K562 (cell line): Measurements from ENCODE around the gene NR1D1. TPM values are rescaled to one million over a fixed set of nuclear protein-coding genes. Genes with fewer than 3 reads are reported as not detected.

Experiments
- ATF1 ChIP-seq, 2 experiments: fragments of 450-650 bp in 1 of 2; IDR thresholded peaks; 2 replicates each; pipeline ENCODE4 v1.6.1; 2016; ENCODE audit warnings: missing compliant biosample characterization in 1 of 2, missing genetic modification characterization in 1 of 2
- BCOR ChIP-seq: fragments of 450-650 bp; IDR thresholded peaks from 2 replicates; pipeline ENCODE4 v1.6.1; 2016
- CHD4 ChIP-seq: fragments of 200-600 bp; sonication (generic); IDR thresholded peaks from 3 replicates; pipeline ENCODE4 v1.6.1; 2012; ENCODE audit warnings: low read depth, mild to moderate bottlenecking, mixed read lengths, low read length, inconsistent platforms; ENCODE audit not compliant: insufficient read depth, insufficient replicate concordance, poor library complexity, severe bottlenecking
- DIDO1 ChIP-seq: fragments of 450-650 bp; IDR thresholded peaks from 2 replicates; pipeline ENCODE4 v1.6.1; 2016; ENCODE audit warnings: low read depth, missing biosample characterization, missing genetic modification characterization
- GATAD2A ChIP-seq: fragments of 450-650 bp; IDR thresholded peaks from 2 replicates; pipeline ENCODE4 v1.6.1; 2017
- HDAC1 ChIP-seq, 2 experiments: fragments of 450-650 bp; IDR thresholded peaks; 2 replicates each; pipeline ENCODE4 v1.6.1; 2016 to 2017; ENCODE audit warnings: inconsistent platforms in 1 of 2, mild to moderate bottlenecking in 1 of 2, moderate library complexity in 1 of 2
- LARP7 ChIP-seq: fragments of 450-650 bp; IDR thresholded peaks from 2 replicates; pipeline ENCODE4 v1.6.1; 2016
- MYNN ChIP-seq, 2 experiments: sonication (generic); formaldehyde crosslinking in 1 of 2; IDR thresholded peaks; 2 replicates each; pipeline versions ENCODE4 v1.5.0 to v1.6.1; 2016 to 2020; ENCODE audit warnings: antibody characterized with exemption in 1 of 2, missing genetic modification reagents in 1 of 2
- NBN ChIP-seq: fragments of 450-650 bp; IDR thresholded peaks from 2 replicates; pipeline ENCODE4 v1.6.1; 2016; ENCODE audit warnings: low read depth, mild to moderate bottlenecking
- NELFE ChIP-seq: IDR thresholded peaks from 2 replicates; pipeline ENCODE4 v1.6.1; 2011; ENCODE audit warnings: mild to moderate bottlenecking; ENCODE audit not compliant: insufficient read depth, insufficient read length
- NFXL1 ChIP-seq: fragments of 450-650 bp; formaldehyde crosslinking; IDR thresholded peaks from 2 replicates; pipeline ENCODE4 v1.4.0; 2021; ENCODE audit warnings: mild to moderate bottlenecking
- PHB2 ChIP-seq: fragments of 450-650 bp; IDR thresholded peaks from 2 replicates; pipeline ENCODE4 v1.6.1; 2017; ENCODE audit warnings: low read depth
- RBFOX2 ChIP-seq: fragments of 200-400 bp; formaldehyde crosslinking; IDR thresholded peaks from 2 replicates; pipeline ENCODE4 v1.6.1; 2017; ENCODE audit warnings: low read depth, mild to moderate bottlenecking, low read length, moderate library complexity
- SFPQ ChIP-seq: fragments of 200-400 bp; formaldehyde crosslinking; IDR thresholded peaks from 2 replicates; pipeline ENCODE4 v1.6.1; 2017; ENCODE audit warnings: mild to moderate bottlenecking, low read depth, low read length, moderate library complexity
- SOX6 ChIP-seq: fragments of 450-650 bp; IDR thresholded peaks from 2 replicates; pipeline ENCODE4 v1.6.1; 2014; ENCODE audit warnings: mild to moderate bottlenecking
- ZBTB1 ChIP-seq: sonication (generic); formaldehyde crosslinking; IDR thresholded peaks from 2 replicates; pipeline ENCODE4 v1.8.1; 2023; ENCODE audit warnings: missing genetic modification reagents, low read depth, mild to moderate bottlenecking, borderline replicate concordance
- ZC3H8 ChIP-seq: fragments of 450-650 bp; IDR thresholded peaks from 2 replicates; pipeline ENCODE4 v1.6.1; 2017
- polyA plus RNA-seq, 8 experiments: library from polyadenylated mRNA; depleted of rRNA in 4 of 8; stranded (reverse) in 5 of 8; unstranded in 3 of 8; fragments of >200 nt; fragmentation: Nextera tagmentation in 2 of 8; fragmentation: Illumina TruSeq in 1 of 8; extraction: Ambion mirVana in 2 of 8; extraction: Trizol in 1 of 8; gene quantifications; 2 replicates each; pipeline versions ENCODE4 v1.2.1 to v1.2.3, GENCODE V29; 2011 to 2014; ENCODE audit warnings: inconsistent platforms in 1 of 8, missing spikeins in 1 of 8
- total RNA-seq, 7 experiments: library from RNA; depleted of rRNA in 6 of 7; stranded (reverse); fragments of >200 nt in 6 of 7; fragmentation: Illumina TruSeq in 2 of 7; extraction: Trizol in 2 of 7; gene quantifications; 2 replicates each; pipeline versions ENCODE4 v1.2.1 to v1.2.3, GENCODE V29; 2011 to 2021; ENCODE audit warnings: low replicate concordance in 1 of 7
- TF ChIP-seq, protein P1 (sequence below), 2 experiments: fragments of 450-650 bp; IDR thresholded peaks; 2 replicates each; pipeline ENCODE4 v1.6.1; 2016; ENCODE audit warnings: mild to moderate bottlenecking in 2 of 2, borderline replicate concordance in 1 of 2, low read depth in 1 of 2, moderate library complexity in 1 of 2

NR1D1 gene
- total and polyA plus RNA-seq, 9 of the 15 experiments (the other 6 are each of a cell fraction or from before 2014, with no cell fraction given), result 0.25 to 7.7 (median 0.65) TPM

DNA sequence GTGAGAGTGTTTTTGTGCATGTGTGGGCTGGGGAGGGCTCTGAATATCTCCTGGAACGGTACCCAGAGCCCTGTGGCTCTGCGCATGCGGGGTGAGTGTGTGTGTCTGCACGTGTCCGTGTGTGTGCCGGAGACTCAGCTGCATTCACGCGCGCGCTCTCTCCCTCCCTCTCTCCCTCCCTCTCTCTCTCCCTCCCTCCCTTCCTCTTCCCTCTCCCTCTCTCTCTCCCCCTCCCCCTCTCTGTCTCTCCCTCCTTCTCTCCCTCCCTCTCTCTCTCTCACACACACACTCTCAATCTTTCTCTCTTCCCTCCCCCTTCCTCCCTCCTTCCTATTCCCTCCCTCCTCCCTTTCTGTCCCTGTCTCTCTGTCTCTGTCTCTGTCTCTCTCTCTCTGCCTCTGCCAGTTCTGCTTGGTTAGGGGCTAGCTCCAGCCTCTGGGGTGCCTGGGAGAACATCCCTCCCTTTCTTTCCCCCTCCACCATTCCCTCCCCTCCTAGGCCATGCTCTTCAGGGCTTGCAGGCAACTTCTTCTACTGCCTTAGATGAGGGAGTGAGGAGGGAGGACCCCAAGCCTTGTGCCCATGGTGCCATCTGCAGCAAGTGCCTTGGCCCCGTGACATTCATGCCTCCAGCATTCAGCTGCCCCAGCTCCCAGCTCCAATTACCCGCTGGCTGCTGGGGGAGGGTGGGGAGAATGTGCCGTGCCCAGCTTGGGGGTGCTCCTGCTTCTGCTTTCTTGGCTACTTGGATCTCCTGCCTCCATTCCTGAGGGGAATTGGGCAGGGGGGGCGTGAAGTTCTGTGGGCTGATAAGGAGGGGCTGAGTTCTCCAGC is 31.3 kb downstream of the NR1D1 start (continued):
- TF ChIP-seq, protein P1, sequence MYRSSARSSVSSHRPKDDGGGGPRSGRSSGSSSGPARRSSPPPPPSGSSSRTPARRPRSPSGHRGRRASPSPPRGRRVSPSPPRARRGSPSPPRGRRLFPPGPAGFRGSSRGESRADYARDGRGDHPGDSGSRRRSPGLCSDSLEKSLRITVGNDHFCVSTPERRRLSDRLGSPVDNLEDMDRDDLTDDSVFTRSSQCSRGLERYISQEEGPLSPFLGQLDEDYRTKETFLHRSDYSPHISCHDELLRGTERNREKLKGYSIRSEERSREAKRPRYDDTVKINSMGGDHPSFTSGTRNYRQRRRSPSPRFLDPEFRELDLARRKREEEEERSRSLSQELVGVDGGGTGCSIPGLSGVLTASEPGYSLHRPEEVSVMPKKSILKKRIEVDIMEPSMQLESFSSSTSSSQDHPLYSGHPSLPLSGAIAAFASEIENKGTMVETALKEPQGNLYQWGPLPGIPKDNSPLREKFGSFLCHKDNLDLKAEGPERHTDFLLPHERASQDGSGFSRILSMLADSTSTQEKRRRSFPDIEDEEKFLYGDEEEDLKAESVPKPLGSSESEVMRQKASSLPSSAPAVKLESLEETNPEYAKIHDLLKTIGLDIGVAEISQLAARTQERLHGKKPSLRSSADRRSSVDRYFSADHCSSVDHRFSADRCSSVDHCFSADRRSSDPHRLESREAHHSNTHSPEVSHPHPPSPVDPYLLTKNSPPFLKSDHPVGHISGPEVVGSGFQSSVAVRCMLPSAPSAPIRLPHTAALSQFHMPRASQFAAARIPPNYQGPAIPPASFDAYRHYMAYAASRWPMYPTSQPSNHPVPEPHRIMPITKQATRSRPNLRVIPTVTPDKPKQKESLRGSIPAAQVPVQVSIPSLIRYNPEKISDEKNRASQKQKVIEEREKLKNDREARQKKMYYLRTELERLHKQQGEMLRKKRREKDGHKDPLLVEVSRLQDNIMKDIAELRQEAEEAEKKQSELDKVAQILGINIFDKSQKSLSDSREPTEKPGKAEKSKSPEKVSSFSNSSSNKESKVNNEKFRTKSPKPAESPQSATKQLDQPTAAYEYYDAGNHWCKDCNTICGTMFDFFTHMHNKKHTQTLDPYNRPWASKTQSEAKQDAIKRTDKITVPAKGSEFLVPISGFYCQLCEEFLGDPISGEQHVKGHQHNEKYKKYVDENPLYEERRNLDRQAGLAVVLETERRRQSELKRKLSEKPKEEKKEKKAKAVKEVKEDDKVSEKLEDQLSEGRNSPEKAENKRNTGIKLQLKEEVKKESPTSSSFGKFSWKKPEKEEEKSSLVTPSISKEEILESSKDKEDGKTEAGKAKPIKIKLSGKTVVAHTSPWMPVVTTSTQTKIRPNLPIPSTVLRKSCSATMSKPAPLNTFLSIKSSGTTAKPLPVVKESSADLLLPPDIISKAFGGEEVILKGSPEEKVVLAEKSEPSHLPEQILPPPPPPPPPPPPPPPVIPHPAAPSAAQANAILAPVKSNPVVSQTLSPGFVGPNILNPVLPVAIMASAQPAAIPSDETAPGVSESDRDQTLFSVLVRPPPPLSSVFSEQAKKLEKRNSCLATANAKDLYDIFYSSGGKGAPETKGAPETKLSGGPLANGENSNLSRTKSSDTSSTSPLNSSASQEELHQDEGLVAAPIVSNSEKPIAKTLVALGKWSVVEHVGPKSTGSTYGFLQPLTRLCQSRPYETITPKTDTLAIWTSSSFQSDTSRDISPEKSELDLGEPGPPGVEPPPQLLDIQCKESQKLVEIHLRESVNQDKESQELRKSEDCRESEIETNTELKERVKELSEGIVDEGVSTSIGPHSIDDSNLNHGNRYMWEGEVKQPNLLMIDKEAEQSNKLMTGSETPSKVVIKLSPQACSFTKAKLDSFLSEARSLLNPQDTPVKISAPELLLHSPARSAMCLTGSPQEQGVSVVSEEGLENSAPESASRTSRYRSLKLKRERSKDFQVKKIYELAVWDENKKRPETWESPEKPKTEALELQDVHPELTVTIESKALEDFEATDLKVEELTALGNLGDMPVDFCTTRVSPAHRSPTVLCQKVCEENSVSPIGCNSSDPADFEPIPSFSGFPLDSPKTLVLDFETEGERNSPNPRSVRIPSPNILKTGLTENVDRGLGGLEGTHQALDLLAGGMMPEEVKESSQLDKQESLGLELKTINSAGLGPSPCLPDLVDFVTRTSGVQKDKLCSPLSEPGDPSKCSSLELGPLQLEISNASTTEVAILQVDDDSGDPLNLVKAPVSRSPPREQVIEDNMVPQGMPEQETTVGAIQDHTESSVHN (IDR thresholded peaks at IDR 0.05; ENCODE audit: borderline replicate concordance in 1 of 2, low read depth in 1 of 2), result peak in 1 of 2 experiments; percentile 64; a peak in 1 of 4 replicates
- TF ChIP-seq NFXL1 (CRISPR knock-in tag) (no peak), ZC3H8 (0 out of 2 replicates have a peak, but pooled peaks have one; percentile 27), GATAD2A (peak; percentile 88; the same call in 1 of the 2 replicates), PHB2 (peak; percentile 37; the same call in 1 of the 2 replicates), BCOR (peak; percentile 70), SFPQ (no peak), RBFOX2 (peak; percentile 17; the same call in 1 of the 2 replicates), ZBTB1 (no peak), CHD4 (no peak), DIDO1 (peak; percentile 29; the same call in 1 of the 2 replicates), NELFE (no peak), SOX6 (peak; percentile 71; the same call in 1 of the 2 replicates), HDAC1 (IDR thresholded peaks at IDR 0.05) (peak in 1 of 2 experiments; percentile 97; a peak in 2 of 4 replicates), LARP7 (peak; percentile 92; the same call in 1 of the 2 replicates), MYNN (IDR thresholded peaks at IDR 0.05) (peak; percentile 9; the same call in 1 of the 2 replicates), MYNN (CRISPR knock-in tag; IDR thresholded peaks at IDR 0.05) (no peak), NBN (peak; percentile 96), ATF1 (CRISPR knock-in tag; IDR thresholded peaks at IDR 0.05) (no peak), ATF1 (tag; IDR thresholded peaks at IDR 0.05) (peak; percentile 25; the same call in 1 of the 2 replicates)
